Nucleus accumbens (tissue), 56 donors: Measurements from ENCODE around the gene SIAH1.
"Not testable (repeated sequence)": the region's sequence is repeated elsewhere in the genome, so short reads cannot be mapped to it uniquely, and the experiment has no call there.

ENCODE experiments used
- DNase-seq, 56 donors: peaks; one replicate each; lab custom pipeline; 2025; lab: John Stamatoyannopoulos, UW

SIAH1 gene, protein sequence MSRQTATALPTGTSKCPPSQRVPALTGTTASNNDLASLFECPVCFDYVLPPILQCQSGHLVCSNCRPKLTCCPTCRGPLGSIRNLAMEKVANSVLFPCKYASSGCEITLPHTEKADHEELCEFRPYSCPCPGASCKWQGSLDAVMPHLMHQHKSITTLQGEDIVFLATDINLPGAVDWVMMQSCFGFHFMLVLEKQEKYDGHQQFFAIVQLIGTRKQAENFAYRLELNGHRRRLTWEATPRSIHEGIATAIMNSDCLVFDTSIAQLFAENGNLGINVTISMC

GRCh38 chr16:48385253-48386150 lies at the start of gene SIAH1:
TSS of gene SIAH1 (minus strand) at chr16:48385413. CDS start at chr16:48362428, 22,985 bp downstream.
- DNase-seq: peak in 54 of 56 donors; percentile 31 to 91 (median 74)

DNA sequence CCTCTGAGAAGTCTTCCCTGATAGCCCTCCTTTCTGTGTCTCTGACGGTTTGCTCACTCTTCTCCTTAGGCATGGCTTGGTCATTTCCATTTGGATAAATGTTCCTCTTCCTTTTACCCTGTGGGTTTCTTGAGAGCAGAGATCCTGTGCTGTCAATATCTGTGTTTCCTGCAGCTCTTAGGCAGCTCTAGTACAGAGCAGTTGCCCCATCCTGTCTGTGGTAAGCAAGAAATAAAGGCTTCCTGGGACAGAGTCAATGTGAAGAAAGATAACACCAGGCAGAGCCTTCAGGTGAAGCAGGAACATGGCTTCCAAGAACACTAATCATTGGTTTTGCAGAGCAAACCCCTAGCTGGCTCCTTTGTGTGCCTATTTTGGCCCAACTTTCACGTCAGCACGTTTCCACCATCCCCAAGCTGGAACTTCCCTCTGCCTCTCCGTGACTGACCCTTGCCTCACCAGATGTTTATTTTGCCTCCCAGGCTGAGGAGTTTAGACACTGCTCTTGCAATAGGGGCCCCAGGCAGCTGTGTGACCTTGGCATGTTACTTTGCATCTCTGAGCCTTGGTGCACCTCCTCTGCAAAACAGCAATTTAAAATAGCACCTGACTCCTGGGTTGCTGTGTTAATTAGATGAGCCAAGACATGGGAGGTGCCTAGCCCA lies 49.6 kb upstream of the SIAH1 start:
- peak in 1 of 56 donors; percentile 4 for DNase-seq

DNA sequence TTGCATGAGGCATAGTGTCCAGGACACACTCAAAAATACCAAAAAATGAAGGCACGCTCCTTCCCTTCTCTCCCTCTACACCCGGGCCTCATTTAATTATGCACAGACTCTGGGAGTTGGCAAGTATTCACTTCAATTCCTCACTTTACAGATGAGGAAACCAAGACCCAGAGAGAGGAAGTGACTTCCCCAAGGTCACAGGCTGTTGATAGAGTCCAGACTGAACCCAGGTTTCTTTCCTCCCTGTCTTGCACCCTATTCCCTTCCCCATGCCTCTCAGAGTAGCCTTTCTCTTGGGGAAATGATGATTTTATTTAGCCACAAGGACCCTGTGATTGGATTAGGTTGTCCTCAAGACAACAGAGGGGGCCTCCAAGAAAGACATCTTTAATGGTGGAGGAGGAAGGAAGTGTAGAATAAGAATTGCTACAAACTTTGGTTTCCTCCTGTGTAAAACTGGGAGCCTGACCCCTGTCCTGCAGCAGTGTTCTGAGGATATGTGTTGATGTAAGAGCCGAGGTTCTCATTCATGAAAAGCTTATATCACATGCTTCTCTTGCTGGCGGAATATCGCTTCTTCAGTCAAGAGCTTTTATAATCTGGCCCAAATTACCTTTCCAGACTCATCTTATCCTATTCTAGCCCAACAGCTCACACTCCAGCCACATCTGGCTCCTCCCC lies 48.8 kb upstream of the SIAH1 start:
- no peak for DNase-seq

DNA sequence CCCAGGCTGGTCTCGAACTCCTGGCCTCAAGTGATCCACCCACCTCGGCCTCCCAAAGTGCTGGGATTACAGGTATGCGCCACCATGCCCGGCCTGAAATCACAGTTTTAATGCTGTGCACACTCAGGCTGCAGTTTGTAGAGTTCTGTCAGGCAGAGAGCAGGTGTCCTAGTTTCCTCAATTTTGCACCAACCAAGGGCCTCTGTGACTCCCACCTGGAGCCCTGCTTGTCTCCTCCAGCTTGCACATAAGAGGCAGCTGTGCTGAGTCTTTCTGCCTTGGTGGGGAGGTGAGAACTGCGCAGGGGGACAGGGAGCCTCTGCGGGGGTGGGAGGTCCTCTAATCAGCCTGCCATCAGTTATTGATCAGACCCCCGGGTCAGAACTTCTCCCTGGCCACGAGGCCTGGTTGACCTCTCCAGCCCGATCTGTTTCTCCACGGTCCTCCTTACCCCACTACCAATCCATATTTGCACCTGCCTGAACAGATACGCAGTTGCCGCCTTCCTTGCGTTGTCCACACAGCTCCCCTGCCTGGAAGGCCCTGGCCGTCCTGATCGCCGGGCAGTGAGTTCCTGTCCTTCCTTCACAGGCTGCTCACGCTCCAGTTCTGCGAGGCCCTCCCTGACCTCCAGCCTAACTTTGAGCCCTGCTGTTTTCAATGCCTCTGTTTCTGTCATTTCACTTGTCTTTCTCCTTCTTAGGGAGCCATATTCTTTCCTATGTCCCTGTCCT lies 48.1 kb upstream of the SIAH1 start:
- no peak for DNase-seq

DNA sequence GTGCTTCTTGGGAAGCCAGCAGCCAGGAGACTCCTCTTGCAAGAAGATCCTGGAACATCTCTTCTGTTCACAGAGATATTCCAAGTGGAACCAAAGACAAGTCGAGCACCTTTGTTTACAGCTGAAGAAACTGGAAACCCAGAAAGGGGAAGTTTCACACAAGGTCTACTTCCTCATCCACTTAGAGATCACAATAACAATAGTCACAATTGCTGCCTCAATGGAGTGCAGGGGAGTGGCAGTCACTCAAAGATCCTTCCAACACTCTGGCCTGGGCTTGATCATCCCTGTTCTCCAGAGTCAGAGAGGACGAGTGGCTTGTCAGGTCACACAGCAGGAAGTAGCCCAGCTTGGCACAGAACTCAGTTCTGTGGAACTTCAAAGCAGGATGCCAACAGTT lies 46.9 kb upstream of the SIAH1 start:
- peak in 1 of 56 donors; percentile 2 for DNase-seq

- DNase-seq: no peak
These were observed 45.7 kb upstream of the SIAH1 start for GRCh38 chr16:48430890-48431289.

GRCh38 chr16:48426244-48427141 lies 41.3 kb upstream of the SIAH1 start:
- DNase-seq: no peak

GRCh38 chr16:48422537-48422936 lies 37.3 kb upstream of the SIAH1 start:
- DNase-seq: no peak

- no peak for DNase-seq
These were observed 36.5 kb upstream of the SIAH1 start for GRCh38 chr16:48421741-48422140.

DNA sequence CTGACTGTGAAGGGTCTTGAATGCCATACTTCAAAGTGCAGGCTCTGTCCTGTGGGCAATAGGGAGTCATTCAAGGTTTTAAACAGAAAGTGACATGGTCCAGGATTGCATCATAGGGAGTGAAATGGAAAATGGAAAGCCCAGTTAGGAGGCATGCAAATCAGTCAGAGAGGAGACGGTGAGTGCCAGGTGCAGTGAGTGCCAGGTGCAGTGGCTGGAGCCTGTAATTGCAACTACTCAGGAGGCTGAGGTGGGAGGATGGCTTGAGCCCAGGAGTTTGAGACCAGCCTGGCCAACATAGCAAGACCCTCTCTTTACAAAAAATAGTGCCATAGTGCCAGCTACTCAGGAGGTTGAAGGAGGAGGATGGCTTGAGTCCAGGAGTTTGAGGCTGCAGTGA lies 35.2 kb upstream of the SIAH1 start:
- no peak for DNase-seq

DNA sequence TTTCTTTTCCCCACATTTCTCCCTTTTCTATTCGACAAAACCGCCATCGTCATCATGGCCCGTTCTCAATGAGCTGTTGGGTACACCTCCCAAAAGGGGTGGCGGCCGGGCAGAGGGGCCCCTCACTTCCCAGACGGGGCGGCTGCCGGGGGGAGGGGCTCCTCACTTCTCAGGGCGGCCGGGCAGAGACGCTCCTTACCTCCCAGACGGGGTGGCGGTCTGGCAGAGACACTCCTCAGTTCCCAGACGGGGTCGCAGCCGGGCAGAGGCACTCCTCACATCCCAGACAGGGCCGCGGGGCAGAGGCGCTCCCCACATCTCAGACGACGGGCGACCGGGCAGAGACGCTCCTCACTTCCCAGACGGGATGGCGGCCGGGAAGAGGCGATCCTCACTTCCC lies 31.4 kb upstream of the SIAH1 start:
- DNase-seq: not testable (repeated sequence)

GRCh38 chr16:48413272-48413671 lies 28.1 kb upstream of the SIAH1 start:
- no peak for DNase-seq

- DNase-seq: no peak
These were observed 24.8 kb upstream of the SIAH1 start for GRCh38 chr16:48409839-48410632.

GRCh38 chr16:48408688-48409087 lies 23.5 kb upstream of the SIAH1 start:
- DNase-seq: peak in 6 of 56 donors; percentile 2 to 11 (median 5)

DNA sequence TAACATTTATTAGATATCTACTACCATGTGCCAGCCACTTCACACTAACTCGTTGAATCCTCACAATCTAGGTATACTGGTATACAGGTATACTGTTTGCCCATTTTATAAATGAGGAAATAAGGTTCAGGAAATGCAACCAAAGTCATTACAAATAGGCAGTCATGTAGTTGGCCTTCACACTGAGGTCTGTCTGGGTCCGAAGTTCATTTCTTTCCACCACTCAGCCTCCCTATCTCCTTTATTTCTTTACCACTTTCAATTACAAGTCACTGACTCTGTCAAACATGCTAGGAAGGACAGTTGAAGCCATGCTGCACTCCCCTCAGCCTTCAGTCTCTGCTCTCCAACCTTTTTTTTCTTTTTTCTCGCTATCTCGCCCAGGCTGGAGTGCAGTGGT lies 20.7 kb upstream of the SIAH1 start:
- no peak for DNase-seq

- DNase-seq: no peak
These were observed 19.9 kb upstream of the SIAH1 start for GRCh38 chr16:48405153-48405552.

DNA sequence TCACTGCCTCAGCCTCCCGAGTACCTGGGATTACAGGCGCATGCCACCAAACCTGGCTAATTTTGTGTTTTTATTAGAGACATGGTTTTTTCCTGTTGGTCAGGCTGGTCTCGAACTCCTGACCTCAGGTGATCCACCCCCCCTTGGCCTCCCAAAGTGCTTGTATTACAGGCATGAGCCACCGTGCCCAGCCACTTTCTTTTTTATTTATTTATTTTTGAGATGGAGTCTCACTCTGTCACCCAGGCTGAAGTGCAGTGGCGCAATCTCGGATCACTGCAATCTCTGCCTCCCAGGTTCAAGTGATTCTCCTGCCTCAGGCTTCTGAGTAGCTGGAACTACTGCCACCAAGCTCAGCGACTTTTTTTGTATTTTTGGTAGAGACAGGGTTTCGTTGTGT lies 17.3 kb upstream of the SIAH1 start:
- DNase-seq: not testable (repeated sequence)

DNA sequence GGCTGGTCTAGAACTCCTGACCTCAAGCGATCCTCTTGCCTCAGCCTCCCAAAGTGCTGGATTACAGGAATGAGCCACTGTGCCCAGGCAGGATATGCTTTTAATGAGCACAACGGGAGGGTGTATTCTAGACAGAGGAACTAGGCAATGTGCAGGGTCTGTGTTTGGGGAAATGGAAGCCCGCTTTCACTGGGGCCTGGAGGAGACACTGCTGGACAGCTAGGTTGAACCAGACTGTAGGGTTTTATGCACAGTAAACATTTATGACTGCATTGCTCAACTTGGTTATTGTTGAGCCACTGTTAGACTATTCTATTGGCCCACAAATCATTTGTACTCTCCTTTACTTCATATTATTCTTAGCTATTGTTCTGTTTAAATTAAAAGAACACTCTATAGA lies 10.2 kb upstream of the SIAH1 start:
- DNase-seq: no peak
